ENCODE data around the gene SERINC1.

DNA sequence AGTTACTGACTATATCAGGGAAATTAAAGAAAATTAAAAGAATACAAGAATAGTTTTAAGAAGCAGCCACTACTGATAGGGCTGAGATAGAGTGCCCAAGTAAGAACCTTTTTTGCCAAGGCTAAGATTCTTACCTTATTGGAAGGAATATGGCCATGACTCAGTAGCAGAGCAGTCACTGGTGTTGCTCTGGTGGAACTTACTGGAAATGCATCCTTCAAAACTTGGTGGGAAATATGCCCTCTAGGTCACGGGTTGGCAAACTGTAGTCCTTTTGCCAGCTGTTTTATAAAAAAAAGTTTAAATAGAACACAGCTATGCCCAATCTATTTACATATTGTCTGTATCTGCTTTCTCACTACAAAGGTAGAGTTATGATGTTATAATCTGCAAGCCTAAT is 66.2 kb downstream of the SERINC1 start:
- TF ChIP-seq POLR2A (IDR thresholded peaks at IDR 0.05) (no peak), POLR2AphosphoS5 (IDR thresholded peaks at IDR 0.05) (no peak)
- TF ChIP-seq, protein P1, sequence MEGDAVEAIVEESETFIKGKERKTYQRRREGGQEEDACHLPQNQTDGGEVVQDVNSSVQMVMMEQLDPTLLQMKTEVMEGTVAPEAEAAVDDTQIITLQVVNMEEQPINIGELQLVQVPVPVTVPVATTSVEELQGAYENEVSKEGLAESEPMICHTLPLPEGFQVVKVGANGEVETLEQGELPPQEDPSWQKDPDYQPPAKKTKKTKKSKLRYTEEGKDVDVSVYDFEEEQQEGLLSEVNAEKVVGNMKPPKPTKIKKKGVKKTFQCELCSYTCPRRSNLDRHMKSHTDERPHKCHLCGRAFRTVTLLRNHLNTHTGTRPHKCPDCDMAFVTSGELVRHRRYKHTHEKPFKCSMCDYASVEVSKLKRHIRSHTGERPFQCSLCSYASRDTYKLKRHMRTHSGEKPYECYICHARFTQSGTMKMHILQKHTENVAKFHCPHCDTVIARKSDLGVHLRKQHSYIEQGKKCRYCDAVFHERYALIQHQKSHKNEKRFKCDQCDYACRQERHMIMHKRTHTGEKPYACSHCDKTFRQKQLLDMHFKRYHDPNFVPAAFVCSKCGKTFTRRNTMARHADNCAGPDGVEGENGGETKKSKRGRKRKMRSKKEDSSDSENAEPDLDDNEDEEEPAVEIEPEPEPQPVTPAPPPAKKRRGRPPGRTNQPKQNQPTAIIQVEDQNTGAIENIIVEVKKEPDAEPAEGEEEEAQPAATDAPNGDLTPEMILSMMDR (IDR thresholded peaks at IDR 0.05): no peak
